GM21786 (cell line): ENCODE data around the gene RASA3.

Experiments used
- ATAC-seq: cut with Tn5 transposase; IDR thresholded peaks from one replicate; pipeline ENCODE4 v1.9.1; 2021; ENCODE audit not compliant: unreplicated experiment

Gene RASA3

DNA sequence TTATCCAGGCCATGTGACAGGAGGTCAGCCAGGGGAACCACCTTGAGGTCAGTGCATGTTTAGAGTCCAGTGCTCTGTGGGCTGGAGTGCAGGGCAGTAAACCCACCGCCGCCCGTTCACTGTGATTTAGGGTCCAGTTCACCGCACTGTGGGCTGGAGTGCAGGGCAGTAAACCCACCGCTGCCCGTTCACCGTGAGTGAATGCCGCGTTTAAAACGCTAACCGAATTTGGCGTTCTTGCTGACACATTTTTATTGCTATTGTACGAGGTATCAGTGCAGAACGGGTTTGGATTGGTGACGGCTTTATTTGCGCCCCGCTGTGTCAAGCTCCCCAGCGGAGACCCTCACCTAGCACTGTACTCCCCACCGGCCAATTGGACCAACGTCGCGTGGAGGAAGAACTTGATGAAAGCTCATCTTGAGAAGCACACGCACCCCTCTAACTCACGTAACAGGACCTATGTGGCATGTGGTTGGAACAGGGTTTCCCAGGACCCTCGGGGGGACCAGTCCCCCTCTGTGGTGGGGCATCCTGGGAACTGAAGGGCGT, 186.5 kb downstream of the RASA3 start:
- ATAC-seq, result no peak

DNA sequence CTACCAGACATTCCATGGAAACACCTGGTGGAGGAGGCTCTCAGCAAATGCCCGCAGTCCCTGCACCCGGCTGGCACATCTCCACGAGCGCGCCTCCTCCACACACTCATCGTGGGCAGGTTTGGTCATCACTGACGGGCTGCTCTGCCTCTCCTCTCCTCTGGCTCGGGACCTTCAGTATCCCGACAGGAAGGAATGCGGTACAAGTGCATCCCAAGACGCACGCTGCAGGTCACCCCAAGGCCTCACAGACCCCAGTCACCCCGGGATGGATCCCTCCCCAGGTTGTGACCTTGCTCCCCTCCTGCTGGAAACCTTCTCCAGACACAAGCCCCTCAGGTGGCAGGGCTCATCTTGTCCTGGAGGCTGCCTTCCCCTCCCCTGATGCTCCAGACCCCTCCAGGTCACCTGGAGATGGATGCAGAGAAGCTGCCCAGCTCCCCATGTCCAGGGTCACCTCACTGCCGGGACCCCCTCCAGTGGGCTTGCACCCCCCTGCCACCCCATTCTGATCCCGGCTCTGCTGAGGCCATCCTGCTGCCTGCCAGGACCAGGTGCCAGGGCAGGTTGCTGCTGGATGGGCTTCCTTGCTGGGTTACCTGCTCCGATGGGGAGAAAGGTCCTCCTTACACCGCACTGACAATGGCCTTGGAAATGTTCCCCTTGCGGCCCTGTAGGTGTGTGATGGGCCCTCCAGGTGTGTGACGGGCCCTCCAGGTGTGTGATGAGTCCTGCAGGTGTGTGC, 188.4 kb downstream of the RASA3 start:
- ATAC-seq, result no peak

GRCh38 chr13:113942591-113943103, 189.8 kb downstream of the RASA3 start:
- no peak for ATAC-seq

GRCh38 chr13:113941571-113942191, 190.7 kb downstream of the RASA3 start:
- ATAC-seq, result no peak

GRCh38 chr13:113939944-113940297, 192.5 kb downstream of the RASA3 start:
- no peak for ATAC-seq

DNA sequence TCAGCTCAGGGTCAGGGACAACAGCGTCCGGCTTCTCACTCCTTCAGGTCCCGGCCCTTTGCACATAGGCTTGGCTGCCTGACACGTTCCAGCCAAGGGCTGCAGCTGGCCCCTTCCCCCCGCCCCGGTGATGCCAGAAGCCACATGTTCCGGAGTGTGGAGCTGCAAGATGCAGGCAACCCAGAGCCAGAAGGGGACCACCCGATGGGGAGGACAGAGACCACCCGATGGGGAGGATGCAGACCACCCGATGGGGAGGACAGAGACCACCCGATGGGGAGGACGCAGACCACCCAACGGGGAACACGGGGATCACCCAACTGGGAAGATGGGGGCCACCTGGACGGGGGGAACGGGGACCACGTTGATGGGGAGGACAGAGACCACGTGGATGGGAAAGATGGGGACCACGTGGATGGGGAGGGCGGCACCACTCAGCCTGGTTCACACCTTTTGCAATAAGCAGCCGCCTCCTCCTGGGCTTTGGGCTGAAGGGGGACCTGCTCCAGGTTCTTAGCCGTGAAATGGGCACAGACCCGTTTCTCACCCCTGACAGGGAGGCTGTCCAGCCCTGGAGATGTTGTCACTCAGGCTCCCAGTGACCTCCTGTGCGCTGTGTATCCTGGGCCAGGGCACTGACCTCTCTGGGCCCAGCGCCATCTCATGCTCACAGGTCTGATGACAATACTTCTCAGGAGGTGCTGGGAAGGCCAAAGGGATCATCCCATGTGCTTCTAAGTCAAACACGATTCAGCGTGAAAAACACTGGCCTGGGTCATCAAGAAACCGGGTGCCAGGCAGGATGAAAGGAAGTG, 193.1 kb downstream of the RASA3 start:
- no peak for ATAC-seq

GRCh38 chr13:113938716-113939115, 193.7 kb downstream of the RASA3 start:
- no peak for ATAC-seq

DNA sequence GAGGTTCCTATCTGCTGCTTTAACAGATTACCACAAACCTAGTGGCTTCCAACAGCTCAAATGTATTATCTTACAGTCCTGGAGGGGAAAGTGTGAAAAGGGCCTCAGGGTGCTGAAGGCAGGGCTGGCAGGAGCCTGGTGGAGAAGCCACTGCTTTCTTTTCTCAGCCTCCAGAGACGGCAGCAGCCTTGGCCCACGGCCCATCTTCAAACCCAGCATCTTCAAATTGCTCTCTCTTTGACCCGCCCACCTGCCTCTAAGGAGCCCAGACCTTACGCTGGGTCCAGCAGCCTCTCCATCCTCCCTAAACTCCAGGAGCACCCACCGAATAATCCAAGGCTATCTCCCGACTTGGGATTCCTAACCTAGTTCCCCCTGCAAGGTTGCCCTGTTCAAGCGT, 194.2 kb downstream of the RASA3 start:
- ATAC-seq, result no peak

- ATAC-seq, result no peak
Observed at GRCh38 chr13:113937527-113938180, 194.8 kb downstream of the RASA3 start.

- ATAC-seq, result no peak
Observed at GRCh38 chr13:113937073-113937472, 195.3 kb downstream of the RASA3 start.

- no peak for ATAC-seq
Observed at GRCh38 chr13:113936166-113936965, 196.1 kb downstream of the RASA3 start.

GRCh38 chr13:113935001-113935844, 197.2 kb downstream of the RASA3 start:
- ATAC-seq, result no peak

- no peak for ATAC-seq
Observed at GRCh38 chr13:113934576-113934975, 197.8 kb downstream of the RASA3 start.

- no peak for ATAC-seq
Observed at GRCh38 chr13:113933901-113934300, 198.5 kb downstream of the RASA3 start.

DNA sequence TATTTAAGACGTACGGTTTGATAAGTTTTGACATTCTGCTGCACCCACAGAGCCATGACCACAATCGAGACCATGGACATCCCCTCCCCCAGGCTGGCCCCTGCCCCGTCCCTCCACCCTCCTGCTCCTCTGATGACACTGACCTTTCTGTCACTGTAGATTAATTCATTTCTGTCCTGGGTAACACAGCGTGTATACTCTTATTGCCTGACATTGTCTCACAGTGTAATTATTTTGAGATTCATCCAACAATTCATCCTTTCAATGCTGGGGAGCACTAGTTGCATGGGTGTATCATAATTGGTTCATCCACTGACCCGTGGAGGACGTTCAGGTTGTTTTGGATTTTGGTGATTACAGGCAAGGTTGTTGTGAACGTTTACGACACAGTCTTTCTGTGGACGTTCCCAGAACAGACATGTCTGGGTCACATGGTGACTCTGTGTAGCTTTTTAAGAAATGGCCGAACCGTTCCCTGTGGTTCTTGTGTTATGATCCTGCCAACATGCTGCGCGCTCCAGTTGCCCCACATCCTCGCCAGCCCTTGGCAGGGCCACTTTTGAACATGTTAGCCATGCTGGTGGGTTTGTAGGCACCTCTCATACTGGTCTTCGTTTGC, 200.5 kb downstream of the RASA3 start:
- no peak for ATAC-seq

- ATAC-seq, result peak; percentile 45
Observed at GRCh38 chr13:113930671-113931637, 201.5 kb downstream of the RASA3 start.
